Endothelial cell of umbilical vein (primary cell): ENCODE measurements around the gene CEP250. TPM values are rescaled to one million over a fixed set of nuclear protein-coding genes. Genes with fewer than 3 reads are reported as not detected.

Source experiments
- BruUV-seq: library from RNA; stranded (reverse); fragments of 400-500 nt; replicated peaks from 2 replicates; lab custom pipeline; 2021; lab: Mats Ljungman, UMichigan
- CTCF ChIA-PET: fragments of 300-600, 350-600 bp; sonication (Branson Sonifier 250); formaldehyde crosslinking; loops from one replicate; lab custom pipeline; 2021; ENCODE audit warnings: antibody characterized with exemption, inconsistent platforms; lab: Charles Lee
- POLR2A ChIA-PET: fragments of 300-600, 350-600 bp; sonication (Branson Sonifier 250); formaldehyde crosslinking; loops from one replicate; lab custom pipeline; 2021; ENCODE audit warnings: antibody characterized with exemption, inconsistent platforms; lab: Charles Lee
- DNase-seq: peaks from one replicate; pipeline ENCODE4 v3.0.0-alpha.2; 2011; ENCODE audit warnings: low read depth, low spot score
- FAIRE-seq: peaks from 2 replicates; lab custom pipeline; 2011; peaks lifted over from hg19 to GRCh38; lab: Jason Lieb, UNC
- H2AFZ ChIP-seq: 2 replicates; pipeline ENCODE4 v1.6.0; 2012; ENCODE audit warnings: low read depth, low read length, control low read depth, inconsistent platforms
- H3K27ac ChIP-seq: 2 replicates; pipeline ENCODE4 v1.5.1; 2011; ENCODE audit warnings: low read depth, mild to moderate bottlenecking, control low read depth, low read length, moderate library complexity; ENCODE audit not compliant: insufficient read depth
- H3K27me3 ChIP-seq, 2 experiments: 2 replicates each; pipeline versions ENCODE4 v1.6.0 to v1.6.1; 2011; ENCODE audit warnings: low read length in 2 of 2, mixed read lengths in 1 of 2; ENCODE audit not compliant: control insufficient read depth in 2 of 2, insufficient read depth in 2 of 2
- H3K36me3 ChIP-seq, 2 experiments: 2 replicates in 1 of 2; 3 replicates in 1 of 2; pipeline ENCODE4 v1.5.1; 2011; ENCODE audit warnings: low read length in 2 of 2, mild to moderate bottlenecking in 1 of 2, moderate library complexity in 1 of 2; ENCODE audit not compliant: control insufficient read depth in 2 of 2, insufficient read depth in 2 of 2; ENCODE audit errors: extremely low read depth in 1 of 2
- H3K4me1 ChIP-seq: 3 replicates; pipeline ENCODE4 v1.5.1; 2011; ENCODE audit warnings: mild to moderate bottlenecking, low read length; ENCODE audit not compliant: control insufficient read depth, insufficient read depth; ENCODE audit errors: extremely low read depth
- H3K4me2 ChIP-seq: 2 replicates; pipeline ENCODE4 v1.6.1; 2011; ENCODE audit warnings: low read length, control low read depth, mixed read lengths; ENCODE audit not compliant: insufficient read depth
- H3K4me3 ChIP-seq, 3 experiments: fragments of 200-600 bp in 1 of 3; sonication (generic), shearing (Covaris generic) in 1 of 3; replicated peaks in 1 of 3; 2 replicates each; pipeline ENCODE4 v1.5.1; 2011 to 2016; ENCODE audit warnings: control low read depth in 3 of 3, low read length in 3 of 3, mild to moderate bottlenecking in 2 of 3, inconsistent platforms in 1 of 3, low read depth in 1 of 3, moderate library complexity in 1 of 3; ENCODE audit not compliant: insufficient read depth in 1 of 3
- H3K79me2 ChIP-seq: 2 replicates; pipeline ENCODE4 v1.6.0; 2012; ENCODE audit warnings: low read length, inconsistent platforms; ENCODE audit not compliant: control insufficient read depth, insufficient read depth
- H3K9ac ChIP-seq: replicated peaks from 2 replicates; pipeline ENCODE3; 2011; ENCODE audit warnings: low read length, control low read depth; ENCODE audit not compliant: insufficient read depth; ENCODE audit errors: extremely low read depth
- H3K9me1 ChIP-seq: replicated peaks from 3 replicates; pipeline ENCODE4 v1.6.0; 2011; ENCODE audit warnings: mild to moderate bottlenecking, low read length; ENCODE audit not compliant: control insufficient read depth, insufficient read depth; ENCODE audit errors: extremely low read depth
- H3K9me3 ChIP-seq: replicated peaks from 2 replicates; pipeline ENCODE4 v1.5.1; 2012; ENCODE audit warnings: low read length, inconsistent platforms; ENCODE audit not compliant: control insufficient read depth, insufficient read depth
- H4K20me1 ChIP-seq: replicated peaks from 2 replicates; pipeline ENCODE3; 2011; ENCODE audit warnings: mild to moderate bottlenecking, low read length; ENCODE audit not compliant: control insufficient read depth, insufficient read depth; ENCODE audit errors: extremely low read depth
- CTCF ChIP-seq, 2 donors: IDR thresholded peaks; 1 replicate in 1 of 2; 2 replicates in 1 of 2; pipeline ENCODE4 v1.5.1; 2011; ENCODE audit warnings: low read length in 2 of 2, mild to moderate bottlenecking in 2 of 2, moderate library complexity in 2 of 2, control low read depth in 1 of 2, inconsistent platforms in 1 of 2, low read depth in 1 of 2; ENCODE audit not compliant: insufficient read depth in 1 of 2; ENCODE audit errors: extremely low read depth in 1 of 2
- FOS ChIP-seq: IDR thresholded peaks from 2 replicates; pipeline ENCODE4 v1.6.1; 2011; ENCODE audit warnings: mild to moderate bottlenecking, low read length, moderate library complexity, borderline replicate concordance; ENCODE audit not compliant: insufficient read depth
- GATA2 ChIP-seq: IDR thresholded peaks from 2 replicates; pipeline ENCODE4 v1.7.0; 2011; ENCODE audit warnings: low read depth, mild to moderate bottlenecking, moderate library complexity, mixed read lengths, low read length; ENCODE audit not compliant: insufficient read length, insufficient read depth
- MAX ChIP-seq: IDR thresholded peaks from 2 replicates; pipeline ENCODE4 v1.6.1; 2011; ENCODE audit not compliant: insufficient read depth, insufficient read length
- MYC ChIP-seq: IDR thresholded peaks from one replicate; pipeline ENCODE4 v1.6.1; 2011; ENCODE audit warnings: mild to moderate bottlenecking, low read depth, low read length
- POLR2A ChIP-seq: IDR thresholded peaks from 2 replicates; pipeline ENCODE4 v1.6.1; 2012; ENCODE audit warnings: low read depth, mild to moderate bottlenecking, control low read depth, low read length
- POLR2AphosphoS5 ChIP-seq: IDR thresholded peaks from 2 replicates; pipeline ENCODE4 v1.6.1; 2012; ENCODE audit warnings: low read depth, mild to moderate bottlenecking, control low read depth, low read length, moderate library complexity; ENCODE audit not compliant: insufficient read depth
- dilution Hi-C: fragments of 300-500 bp; cut with MboI; formaldehyde crosslinking; loops from one replicate; pipeline ENCODE4 v1.15.0; 2019; ENCODE audit warnings: low sequenced_read_pairs; ENCODE audit not compliant: extremely low pct_ligation_motif_present
- intact Hi-C: fragments of 100-400 bp; cut with micrococcal nuclease; formaldehyde crosslinking; loops from one replicate; pipeline ENCODE4 v1.10.0; 2022
- polyA plus RNA-seq, 4 experiments: library from polyadenylated mRNA; depleted of rRNA in 3 of 4; stranded (reverse) in 3 of 4; unstranded in 1 of 4; fragments of >200 nt; gene quantifications; 2 replicates each; pipeline versions ENCODE4 v1.2.1 to v1.2.3, GENCODE V29; 2011 to 2012; ENCODE audit warnings: missing spikeins in 1 of 4
- total RNA-seq: library from RNA; stranded (reverse); gene quantifications from 2 replicates; pipeline ENCODE4 v1.2.3, GENCODE V29; 2021

Gene CEP250
- total and polyA plus RNA-seq, 2 donors (not counting 3 experiments of a cell fraction or from before 2014, with no cell fraction given) = 5.3 to 58.9 TPM

GRCh38 chr20:35437599-35437998, 17.8 kb upstream of the CEP250 start:
- Histone ChIP-seq H3K27ac (no peak overlapping the region), H3K4me3 (no peak overlapping the region), H3K9me1 (no peaks in the 10 kb centered on the region), H3K79me2 (no peaks in the 10 kb centered on the region), H3K36me3 (no peaks in the 10 kb centered on the region), H4K20me1 (no peaks in the 10 kb centered on the region), H3K9ac (no peak overlapping the region), H3K4me1 (peaks cover 12% of the 10 kb centered on the region), H3K27me3 (no peaks in the 10 kb centered on the region), H3K4me2 (peak overlapping the region; percentile 1), H2AFZ (peak overlapping the region; percentile 48), H3K9me3 (no peaks in the 10 kb centered on the region)
- FAIRE-seq = no peak
- POLR2A ChIA-PET = no interaction called here
- DNase-seq = no peak
- CTCF ChIA-PET = interaction anchor here (1.0 to 11.2 kb wide), 3 partner anchors 38 to 293 kb away, joined by 3 to 200 read pairs (median 4); no protein-coding TSS in a partner anchor
- TF ChIP-seq CTCF (IDR thresholded peaks at IDR 0.05; ENCODE audit: extremely low read depth in 1 of 2, insufficient read depth in 1 of 2, low read depth in 1 of 2, low read length in 2 of 2) = no peak
- no peak for TF ChIP-seq POLR2A
- no peak for TF ChIP-seq MYC
- TF ChIP-seq FOS = no peak
- TF ChIP-seq POLR2AphosphoS5 = no peak
- no peak for TF ChIP-seq MAX
- no peak for TF ChIP-seq GATA2
- no TSS peak for BruUV-seq
- dilution Hi-C loops (no loop called here), intact Hi-C loops (no loop called here)
